GM19372 (cell line): ENCODE data around the gene ANTXR1.
"Not testable (repeated sequence)": the region's sequence is repeated elsewhere in the genome, so short reads cannot be mapped to it uniquely, and the experiment has no call there.

Source experiments
- ATAC-seq: cut with Tn5 transposase; IDR thresholded peaks from one replicate; pipeline ENCODE4 v1.9.1; 2021; ENCODE audit warnings: mild to moderate bottlenecking, low read depth, moderate library complexity; ENCODE audit not compliant: unreplicated experiment

The ANTXR1 gene

DNA sequence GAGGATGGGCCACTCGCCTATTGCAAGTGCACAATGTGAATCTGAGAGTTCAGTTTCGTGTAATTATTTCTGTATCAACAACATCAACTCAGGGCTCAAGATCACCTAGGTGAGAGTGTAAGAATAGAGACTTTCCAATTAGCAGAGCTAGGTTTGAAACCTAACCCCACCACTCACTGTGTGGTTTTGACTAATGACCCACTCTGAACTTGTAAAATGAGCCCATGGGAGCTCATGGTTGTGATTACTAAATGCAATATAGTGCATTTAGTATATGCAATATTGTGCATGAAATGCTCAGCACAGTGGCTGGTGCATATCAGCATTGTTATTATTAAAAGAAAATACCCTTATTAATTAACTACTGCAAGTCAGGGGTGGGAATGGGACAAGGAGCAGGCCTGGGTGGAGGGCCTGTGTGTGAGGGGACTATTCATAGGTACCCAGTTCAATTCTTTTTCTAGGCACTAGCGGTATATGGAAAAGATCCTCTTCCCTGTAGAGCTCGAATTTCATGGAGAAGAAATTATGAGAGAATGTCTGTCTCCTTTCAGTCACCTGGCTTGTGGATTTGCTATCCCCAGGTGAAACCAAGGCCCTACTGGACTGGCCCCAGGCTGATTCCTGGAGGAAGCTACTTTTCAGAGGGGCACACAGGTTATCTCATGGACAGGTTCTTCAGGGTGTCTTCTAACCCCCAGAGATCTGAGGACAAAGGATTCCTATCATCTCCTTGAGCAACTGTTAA lies 204.5 kb downstream of the ANTXR1 start:
- no peak for ATAC-seq

DNA sequence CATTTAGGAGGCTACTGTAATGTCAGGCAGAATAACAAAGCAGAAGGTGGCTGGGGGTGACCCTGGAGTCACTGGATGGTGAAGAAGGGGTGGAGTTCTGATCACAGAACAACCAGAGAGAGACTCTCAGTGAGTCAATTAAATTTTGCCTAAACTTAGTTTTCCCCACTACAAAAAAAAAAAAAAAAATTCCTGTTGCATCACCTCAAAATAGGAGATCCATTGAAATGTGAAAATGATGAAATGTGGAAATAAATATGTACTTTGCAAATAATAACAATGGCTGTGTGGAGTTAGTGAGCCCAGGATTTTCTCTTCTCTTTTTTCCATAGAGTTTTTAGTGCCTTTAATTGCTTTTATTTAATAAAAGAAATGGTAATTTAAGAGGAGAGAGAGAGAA lies 208.5 kb downstream of the ANTXR1 start:
- no peak for ATAC-seq

DNA sequence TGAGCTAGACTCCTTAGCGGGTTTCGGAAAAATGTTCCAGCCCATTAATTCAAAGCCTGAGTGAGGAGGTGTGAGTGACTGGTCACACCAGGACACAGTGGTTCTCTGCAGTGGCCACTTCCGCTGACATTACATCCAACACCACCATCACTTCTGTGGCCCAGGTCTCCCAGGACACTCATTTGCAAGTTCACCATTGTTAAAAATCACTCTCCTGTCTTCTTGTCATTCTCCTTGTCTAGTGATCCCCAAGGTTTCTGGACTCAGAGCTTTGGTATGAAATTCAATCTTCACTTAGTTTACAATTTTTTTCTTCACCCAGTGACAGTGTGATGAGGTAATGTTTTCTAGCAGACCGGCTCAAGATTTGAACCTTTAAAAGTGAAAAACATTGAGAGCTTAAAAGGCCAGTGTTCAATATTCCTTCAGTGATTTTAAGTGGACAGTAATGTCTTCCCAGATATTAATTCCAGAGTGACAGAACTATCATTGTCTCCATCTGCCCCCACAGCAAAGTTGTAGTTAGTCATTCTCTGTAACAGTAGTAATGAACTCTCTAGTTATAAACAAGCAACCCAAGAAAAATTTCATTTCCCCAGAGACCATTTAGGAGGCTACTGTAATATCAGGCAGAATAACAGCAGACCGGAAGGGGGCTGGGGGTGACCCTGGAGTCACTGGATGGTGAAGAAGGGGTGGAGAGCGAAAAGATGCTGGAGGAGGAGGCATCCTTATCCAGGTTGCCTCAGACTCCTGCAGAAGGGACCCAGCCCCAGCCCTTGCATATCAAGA lies 209.2 kb downstream of the ANTXR1 start:
- no peak for ATAC-seq

DNA sequence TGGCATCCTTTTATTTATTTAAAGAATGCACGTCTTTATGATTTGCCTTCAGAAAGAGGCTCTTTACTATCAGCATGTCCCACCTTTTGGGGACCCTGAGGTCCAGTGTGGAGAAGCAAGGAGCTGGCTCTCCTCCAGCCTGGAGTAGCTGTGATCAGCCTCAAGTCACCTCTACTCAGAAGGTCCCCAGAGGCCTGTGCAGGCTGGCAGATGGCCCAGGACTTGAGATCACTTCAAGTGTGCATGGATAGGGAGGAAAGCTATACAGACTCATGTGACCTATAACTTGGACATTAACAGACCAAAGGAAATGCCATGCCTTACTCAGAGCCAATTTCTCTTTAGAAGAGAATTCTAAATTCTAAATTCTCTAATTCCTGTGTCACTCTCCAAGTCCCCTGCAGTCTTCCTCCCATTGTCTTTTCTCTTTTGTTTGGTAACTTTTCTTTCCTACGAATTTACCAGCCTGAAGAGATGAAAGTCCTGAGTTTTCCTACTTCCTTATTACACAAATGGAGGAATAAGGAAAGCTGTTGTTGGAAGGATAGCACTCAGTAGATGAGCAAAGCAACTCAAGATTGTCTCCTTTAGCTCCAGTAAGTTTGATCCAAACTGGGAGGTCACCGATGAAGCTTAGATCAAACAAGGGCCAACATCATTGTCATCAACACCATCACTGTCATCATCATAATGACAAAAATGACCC lies 210.1 kb downstream of the ANTXR1 start:
- ATAC-seq = no peak

DNA sequence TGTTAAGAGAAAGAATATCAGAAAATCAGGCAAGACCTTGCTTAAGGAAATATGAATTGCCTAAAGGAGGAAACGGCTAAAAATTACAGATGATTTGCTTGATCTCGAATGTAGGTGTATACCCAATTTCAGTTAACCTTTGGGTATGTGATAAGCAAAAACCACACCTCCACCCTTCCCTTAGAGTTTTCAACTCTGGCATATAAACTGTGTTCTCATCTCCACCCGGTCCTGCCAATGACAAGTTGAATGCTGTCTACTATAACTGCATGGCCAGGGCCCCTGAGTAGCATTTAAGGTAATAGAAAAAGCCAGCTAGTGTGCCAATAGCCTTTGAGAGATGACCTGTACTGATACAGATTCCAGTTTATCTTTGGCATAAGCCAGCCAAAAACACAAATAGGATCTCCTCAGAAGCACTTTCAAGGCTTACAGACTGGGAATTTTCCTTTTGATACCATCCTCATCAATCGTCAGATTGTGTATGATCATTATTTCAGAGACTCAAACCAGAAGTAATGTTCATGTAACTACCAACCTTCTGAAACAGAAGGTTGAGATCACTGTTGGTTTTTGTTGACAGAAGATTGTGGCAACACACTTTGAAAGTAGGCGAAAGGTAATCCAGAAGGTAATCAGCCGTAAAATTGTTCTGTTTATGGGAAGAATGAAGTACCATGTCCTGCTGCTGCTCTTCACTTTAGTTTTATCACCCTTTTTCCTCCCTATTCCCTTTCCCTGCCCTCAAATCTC lies 211.0 kb downstream of the ANTXR1 start:
- ATAC-seq = no peak

DNA sequence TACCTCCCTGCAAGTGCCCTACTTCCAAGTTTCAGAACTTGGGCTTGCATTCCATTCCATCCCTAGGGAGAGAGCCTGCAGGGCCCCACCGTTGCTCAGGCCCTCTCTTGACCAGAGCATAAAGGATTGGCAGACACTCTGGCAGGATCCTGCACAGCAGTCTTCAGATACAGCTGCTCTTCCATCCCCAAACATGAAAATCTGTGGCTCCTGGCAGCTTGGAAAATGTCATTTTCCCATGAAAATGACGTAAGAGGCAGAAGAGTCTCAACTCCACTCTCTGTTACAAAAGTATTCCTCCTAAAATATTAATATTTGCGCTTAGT lies 211.5 kb downstream of the ANTXR1 start:
- no peak for ATAC-seq

DNA sequence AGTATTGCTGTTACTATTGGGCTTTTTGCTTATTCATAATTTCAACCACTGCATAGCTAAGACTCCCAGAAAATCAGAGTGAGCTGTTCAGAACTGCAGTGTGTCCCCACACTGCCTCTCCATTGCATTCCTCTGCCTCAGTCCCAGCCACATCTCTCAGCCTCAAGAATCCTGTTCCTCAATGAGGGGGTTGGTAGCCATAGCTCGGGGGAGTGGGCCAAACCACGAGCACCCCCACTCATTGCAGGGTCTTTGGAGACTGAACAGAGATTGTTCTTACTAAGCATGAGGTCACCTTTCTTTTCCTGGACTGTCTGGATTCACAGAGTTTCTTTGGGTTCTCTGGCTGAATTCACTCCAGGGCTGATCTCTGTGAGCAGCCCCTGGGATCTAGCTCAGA lies 213.0 kb downstream of the ANTXR1 start:
- ATAC-seq = no peak

DNA sequence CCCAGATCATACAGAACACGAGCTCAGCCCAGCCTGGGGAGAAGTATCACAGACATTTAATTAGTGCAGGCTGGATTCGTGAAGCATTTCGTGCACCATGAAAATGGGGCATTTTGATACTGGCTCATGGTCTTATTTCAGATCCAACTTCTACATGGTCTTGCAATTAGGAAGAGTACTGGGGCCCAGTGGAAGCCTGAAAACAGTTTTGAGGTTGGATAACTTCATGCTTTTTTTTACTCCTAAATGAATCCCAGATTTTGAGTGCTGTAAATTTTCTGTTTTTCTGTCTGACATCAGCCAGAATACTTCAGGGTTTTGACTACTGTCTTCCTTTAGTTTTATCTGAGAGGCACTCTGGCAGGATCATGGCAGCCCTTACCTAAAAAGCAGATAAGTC lies 213.9 kb downstream of the ANTXR1 start:
- ATAC-seq = no peak

DNA sequence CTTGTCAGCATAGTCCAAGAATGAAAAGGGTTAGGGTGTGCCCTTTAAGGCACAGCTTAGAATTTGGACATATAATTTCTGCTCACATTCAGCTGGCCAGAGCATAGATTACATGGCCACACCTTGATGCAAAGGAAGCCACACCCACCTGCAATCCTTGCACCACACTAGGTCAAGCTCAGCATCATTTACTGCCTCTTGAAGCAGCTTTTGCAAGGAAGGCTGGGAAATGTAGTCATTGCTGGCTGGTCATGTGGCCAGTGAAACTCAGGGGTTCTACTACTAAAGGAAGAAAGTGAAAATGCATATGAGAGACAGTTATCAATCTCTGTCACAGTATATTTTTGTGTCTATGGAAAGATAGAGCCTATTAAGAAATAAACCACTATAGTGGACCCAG lies 214.7 kb downstream of the ANTXR1 start:
- no peak for ATAC-seq

DNA sequence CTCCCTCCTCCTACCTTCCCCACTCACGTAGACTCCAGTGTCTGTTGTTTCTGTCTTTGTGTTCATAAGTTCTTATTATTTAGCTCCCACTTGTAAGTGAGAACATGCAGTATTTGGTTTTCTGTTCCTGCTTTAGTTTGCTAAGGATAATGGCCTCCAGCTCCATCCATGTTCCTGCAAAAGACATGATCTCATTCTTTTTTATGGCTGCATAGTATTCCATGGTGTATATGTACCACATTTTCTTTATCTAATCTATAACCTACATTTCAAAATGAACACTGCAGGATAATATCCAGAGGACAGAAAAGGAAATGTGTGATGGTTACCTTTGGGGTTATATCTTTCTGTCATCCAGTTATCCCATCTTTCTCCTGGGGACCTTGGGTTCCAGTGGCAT lies 218.0 kb downstream of the ANTXR1 start:
- not testable (repeated sequence) for ATAC-seq

DNA sequence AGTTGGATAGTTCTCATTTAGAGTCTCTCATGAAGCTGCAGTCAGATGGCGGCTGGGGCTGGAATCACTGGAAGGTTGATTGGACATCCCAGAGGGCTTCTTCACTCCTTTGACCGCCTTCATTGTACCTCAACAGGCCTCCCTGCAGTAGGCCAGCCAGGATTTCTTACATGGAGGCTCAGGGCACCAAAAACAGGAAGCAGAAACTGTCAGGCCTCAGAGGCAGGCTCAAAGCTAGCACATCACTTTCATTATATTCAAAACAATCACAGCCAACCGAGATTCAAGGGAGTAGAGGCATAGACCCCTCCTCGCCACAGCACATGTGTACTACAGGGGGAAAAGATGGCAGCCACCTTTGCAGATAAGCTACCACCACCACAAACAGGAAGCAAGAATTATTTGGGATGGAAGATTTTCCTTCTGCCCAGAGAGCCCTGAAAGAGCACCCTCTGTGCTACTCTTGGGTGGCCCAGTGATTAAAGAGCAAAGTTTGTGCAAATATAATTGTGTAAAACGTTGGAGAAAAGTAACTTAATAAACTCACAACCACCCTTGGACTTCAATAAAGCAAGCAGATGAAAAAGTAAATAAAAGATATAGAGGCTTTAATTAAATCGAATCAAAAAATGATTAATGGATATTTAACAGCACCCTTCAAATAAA lies 218.8 kb downstream of the ANTXR1 start:
- ATAC-seq = no peak

DNA sequence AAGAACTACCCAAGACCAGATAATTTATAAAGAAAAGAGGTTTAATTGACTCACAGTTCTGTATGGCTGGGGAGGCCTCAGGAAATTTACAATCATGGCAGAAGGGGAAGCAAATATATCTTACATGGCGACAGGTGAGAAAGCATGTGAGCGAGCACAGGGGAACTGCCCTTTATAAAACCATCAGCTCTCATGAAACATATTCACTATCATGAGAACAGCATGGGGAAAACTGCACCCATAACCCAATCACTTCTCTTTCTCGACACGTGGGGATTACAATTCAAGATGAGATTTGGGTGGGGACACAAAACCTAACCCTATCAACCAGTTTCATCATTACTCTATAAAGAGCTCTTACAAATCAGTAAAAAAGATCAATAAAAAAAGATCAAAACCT lies 222.9 kb downstream of the ANTXR1 start:
- ATAC-seq = not testable (repeated sequence)

DNA sequence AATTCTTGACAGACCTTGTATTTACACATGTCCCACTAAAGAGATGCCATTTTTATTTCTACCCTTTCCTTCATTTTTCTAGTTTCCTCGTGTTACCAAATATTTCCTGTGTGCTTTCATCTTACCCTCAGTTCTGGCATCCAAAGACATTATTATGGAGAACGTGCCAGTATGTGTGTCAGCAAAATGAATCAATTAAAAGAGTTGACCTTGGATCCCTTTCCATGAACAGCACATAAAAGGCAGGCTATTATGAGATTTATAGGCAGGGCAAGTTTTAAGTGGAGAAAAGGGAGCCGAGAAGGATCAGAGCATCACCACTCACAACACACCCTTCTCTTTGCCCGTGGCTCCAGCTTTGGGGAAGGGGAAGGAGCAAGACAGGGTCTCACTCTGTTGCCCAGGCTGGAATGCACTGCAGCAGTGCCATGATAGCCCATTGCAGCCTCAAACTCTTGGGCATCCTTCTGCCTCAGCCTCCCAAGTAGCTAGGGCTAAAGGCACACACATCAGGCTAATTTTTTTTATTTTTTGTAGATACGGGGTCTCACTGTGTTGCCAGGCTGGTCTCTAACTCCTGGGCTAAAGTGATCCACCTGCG lies 224.2 kb downstream of the ANTXR1 start:
- ATAC-seq = no peak

DNA sequence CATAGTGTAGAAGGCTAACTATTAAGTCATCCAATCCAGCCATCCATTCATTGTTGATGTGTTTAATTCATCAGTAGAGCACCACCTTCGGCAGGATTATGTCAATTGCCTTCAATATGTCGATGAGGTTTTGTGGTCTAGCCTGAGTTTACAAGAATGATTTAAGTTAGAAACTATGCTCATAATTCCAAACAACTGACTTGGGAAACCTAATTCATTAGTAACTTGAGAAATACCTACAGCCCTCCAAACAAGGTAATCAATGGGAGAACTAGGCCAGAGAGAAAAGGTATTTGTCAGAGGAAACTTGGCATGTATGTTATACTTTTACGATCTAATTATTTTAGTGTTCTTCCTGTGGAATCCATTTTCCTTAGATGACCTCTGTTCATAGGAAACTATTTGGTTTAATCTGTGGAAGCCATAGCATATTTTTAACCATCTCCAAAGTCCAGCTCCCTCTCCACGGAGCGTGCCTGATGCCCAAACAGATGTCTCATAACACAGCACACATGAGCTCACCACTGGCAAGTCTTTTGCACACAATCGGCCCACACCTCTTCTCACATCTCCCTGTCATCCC lies 225.6 kb downstream of the ANTXR1 start:
- no peak for ATAC-seq

DNA sequence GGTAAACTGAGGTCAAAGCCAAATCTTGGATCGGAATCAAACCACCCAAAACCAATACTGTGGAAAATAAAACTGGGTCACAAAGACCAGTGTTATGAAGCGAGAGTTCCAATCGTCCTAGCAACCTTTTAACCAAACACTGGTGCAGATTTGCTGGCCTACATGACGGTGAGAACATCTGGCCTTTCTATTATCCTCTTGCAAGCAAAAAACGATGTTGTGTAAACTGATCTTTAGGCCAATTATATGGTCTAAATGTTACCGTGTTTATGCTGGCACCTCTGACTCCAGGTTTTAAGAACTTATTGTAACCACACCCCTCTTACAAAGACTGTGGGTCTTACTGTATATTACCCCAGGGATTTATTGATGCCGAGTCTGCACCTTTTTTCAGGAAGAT lies 228.1 kb downstream of the ANTXR1 start:
- ATAC-seq = no peak

DNA sequence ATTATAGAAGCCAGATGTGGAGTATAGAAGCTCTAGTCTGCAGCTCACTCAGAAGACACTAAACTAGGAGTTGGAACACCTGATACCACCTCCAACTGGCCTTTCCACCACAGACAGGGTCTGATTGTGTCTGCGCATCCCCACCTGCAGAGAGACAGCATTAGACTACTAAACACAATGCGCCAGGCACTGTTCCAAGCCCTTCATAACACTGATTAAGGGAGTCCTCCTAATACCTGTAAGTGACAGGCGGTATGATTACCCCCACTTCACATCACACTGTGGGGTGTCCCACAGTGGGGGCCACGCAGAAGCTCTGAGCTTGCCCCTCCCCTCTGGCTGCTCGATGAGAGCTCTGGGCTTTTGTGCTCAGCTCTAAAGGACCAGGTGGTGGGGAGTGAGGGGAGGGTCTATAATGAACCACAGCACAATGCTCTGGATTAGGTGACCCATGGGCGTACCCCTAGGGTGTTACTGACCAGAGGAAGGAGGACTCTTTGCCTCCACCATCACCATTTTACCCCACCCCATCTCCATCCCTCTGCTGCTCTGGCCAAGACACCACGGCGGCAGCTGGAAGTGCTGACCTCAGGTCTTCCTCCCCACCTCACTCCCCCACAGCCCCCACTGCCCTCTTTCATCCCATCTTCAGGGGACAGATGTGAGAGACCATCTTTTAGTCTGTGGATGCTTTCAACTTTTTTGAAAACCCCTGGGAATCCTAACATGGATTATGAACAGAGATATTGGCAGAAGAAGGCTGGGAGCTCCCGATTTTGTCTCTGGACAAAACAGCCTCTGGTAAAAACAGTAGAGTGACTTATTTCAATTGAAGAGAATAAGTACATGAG lies 228.9 kb downstream of the ANTXR1 start:
- ATAC-seq = no peak

DNA sequence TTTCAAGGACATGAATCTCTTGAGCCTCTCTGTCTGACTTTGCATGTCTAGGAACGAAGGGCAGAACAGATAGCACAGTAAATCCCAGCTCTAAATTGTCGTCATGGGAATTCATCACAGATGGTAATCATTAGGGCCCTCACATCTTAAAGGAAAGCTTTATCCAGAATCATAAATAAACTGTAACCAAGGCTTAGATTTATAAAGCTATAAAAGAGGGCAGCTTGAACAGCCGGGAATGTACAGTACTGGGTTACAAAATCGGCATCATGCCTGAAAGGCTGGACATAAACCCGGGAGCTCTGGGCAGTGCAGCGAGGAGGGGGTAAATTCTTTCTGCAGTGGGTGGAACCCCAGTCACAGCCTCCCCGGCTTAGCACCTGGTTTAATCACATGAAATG lies 229.7 kb downstream of the ANTXR1 start:
- ATAC-seq = no peak

DNA sequence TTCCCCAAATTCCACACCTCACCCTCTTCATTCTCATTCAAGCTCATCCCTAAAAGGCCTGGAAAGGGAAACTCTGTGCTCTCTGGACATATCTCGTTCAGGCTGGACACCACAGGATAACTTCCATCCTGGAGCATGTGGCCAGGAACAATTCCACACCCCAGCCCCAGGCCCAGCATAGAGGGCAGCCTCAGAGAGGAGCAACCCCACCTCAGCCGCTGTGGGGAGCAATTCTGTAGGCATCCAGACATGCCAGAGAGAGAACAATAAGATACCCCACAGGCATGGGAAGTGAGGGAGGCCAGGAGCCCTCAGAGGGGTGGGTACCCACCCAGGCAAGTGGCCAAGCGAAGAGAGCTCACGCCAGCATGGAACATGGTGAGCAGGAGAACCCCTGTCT lies 230.7 kb downstream of the ANTXR1 start:
- ATAC-seq = no peak

DNA sequence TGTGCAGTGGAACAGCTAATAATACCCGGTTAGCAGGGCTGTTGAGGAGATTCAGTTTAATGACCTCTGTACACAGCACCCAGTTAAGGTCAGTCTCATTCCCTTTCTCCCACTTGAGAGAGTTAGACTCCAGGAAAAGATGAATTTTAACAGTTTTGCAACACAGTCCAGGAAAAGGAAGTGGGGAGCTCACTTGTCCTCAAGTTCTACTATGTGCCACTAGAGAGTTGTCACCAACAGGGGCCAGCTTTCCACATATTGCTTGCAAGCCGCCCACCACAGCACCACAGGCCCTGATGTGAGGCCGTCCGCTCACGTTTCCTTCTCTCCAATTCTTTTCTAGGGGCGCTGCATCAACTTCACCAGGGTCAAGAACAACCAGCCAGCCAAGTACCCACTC lies 231.9 kb downstream of the ANTXR1 start:
- no peak for ATAC-seq
